ENCODE measurements around the gene EYA3.

The EYA3 gene

DNA sequence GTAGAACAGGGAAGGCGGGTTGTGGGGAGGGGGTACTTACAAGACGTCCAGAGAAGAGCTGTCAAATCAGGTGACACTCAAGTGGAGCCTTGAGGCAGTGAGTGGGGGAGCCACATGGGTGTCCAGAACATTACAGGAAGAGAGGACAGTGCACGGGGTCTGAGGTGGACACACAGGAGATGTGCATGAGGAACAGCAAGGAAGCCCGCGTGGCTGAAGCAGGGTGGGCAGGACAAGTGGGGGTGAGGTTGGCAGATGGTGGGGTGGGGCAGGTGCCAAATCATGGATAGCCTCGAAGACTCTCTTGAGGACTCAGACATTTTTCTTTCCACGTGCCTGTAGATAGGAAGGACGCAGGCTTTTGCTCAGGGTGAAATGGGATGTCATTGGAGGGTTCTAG is 152.7 kb downstream of the EYA3 start:
- no peak for DNase-seq

DNA sequence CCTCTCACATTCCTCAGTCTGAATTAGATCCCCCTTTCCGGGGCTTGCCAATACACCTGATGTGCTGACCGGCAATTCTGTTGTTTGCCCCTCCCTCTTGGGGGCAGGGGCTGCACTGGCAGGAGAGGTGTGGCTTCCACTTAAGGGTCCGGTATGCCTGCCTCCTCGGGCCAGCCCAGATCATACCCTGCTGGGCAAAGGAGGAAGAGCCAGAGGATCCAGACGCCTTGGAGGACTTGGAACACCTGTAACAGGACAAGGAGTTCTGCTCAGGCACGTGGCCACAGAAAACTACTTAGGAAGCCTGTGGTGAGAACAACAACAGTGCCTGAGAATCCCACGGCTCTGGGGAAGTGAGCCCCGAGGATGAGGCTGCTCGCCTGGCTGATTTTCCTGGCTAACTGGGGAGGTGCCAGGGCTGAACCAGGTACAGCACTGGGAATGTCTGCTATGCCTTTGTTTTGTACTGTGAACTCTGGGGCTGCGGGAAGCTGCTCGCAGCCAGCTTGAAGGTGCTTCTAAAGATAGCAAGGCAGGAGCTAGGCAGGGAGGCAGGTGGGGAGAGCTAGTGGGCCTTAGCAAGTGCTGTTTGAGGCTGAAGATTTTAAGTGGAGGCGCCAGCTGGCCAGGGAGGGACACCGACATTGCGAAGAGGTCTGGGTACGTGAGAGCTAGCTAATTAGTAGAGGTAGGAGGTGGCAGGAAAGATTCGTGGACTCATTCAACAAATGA is 153.4 kb downstream of the EYA3 start, which contains the start of gene SMPDL3B:
TSS of gene SMPDL3B (plus strand) at position 183 of the 732 bp plus-strand sequence. CDS start at position 367, 184 bp downstream.
- DNase-seq, result no peak

DNA sequence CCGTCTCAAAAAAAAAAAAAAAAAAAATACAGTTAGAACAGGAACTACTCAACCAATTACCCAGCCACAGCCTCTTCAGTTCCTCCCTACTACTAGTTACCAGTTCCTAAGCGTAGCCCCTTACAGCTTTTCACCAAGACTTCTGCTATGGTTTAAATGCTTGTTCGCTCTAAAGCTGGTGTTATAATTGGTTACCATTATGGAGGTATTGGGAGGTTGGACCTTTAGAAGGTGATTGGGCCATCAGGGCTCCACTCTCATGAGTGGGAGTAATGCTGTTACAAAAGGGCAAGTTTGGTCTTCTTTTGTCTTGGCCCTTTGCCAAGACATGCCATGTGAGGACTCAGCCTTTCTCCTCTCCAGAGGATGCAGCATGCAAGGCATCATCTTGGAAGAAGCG is 156.7 kb downstream of the EYA3 start:
- no peak for DNase-seq

- no peak for DNase-seq
Observed at GRCh38 chr1:27931184-27931583, 157.2 kb downstream of the EYA3 start.

DNA sequence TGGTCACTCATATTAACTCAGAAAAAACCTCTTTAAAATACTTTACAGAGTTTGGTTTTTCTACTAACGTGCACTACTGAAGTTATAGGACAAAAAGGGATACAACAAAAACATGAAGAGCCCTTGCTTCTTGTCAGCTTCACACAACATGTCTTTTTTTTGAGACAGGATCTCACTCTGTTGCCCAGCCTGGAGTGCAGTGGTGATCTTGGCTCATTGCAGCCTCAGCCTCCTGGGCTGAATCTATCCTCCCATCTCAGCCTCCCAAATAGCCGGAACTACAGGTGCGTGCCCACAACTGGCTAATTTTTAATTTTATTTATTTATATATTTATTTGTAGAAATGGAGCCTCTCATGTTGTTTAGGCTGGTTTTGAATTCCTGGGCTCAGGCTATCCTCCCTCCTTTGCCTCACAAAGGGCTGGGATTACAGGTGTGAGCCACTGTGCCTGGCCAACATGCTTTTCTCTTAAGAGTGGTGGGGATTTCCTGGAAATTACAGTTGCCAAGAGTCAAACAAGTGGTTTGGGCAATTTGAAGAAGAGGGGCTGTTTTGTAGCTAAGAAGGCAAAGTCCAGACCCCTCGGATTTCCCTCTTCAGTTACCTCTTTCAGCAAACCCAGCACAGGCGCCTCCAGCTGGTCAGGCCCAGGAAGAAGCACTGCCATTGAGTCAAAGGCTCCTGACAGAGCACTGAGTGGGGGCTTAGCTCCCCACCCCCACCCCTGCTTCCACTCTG is 160.0 kb downstream of the EYA3 start:
- no peak for DNase-seq

DNA sequence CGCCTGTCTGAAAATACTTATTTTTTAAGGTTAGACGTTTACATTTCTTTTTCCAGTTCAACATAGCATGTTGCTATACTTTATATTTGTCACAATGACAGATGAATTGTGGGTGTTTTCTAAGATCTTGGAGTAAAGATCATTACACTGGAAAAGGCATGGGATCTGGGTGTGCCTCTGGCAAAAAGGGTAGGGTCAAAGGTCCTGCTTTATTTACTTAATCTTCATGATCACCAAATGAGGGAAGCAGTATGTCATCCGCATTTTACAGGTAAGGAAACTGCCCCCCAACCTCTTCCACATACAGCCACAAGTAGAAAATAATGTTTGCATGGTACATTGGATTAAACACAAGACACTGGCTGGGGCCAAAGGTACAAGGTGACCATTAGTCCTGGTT is 166.1 kb downstream of the EYA3 start:
- no peak for DNase-seq
